Measurements from ENCODE around the gene ZMAT5. TPM values are rescaled to one million over a fixed set of nuclear protein-coding genes. Genes with fewer than 3 reads are reported as not detected.

ZMAT5 gene
- total and polyA plus RNA-seq, 9 of the 15 experiments (the other 6 are each of a cell fraction or from before 2014, with no cell fraction given): 2.0 to 25.2 (median 11.9) TPM

- TF ChIP-seq ZFP30 (CRISPR knock-in tag; IDR thresholded peaks at IDR 0.05; ENCODE audit: borderline replicate concordance): no peak
- no peak for TF ChIP-seq KAT2B (IDR thresholded peaks at IDR 0.05; ENCODE audit: low read depth, low read length)
- TF ChIP-seq BACH1 (tag; IDR thresholded peaks at IDR 0.05): peak; percentile 65; the same call in 1 of the 2 replicates
- peak in 1 of 2 experiments; percentile 57; a peak in 1 of 4 replicates for TF ChIP-seq HDAC1 (IDR thresholded peaks at IDR 0.05)
- no peak for TF ChIP-seq CHD7 (IDR thresholded peaks at IDR 0.05; ENCODE audit: low read depth, low read length)
- TF ChIP-seq SAFB2 (IDR thresholded peaks at IDR 0.05; ENCODE audit: borderline replicate concordance, low read depth, low read length, severe bottlenecking): no peak
- no peak for TF ChIP-seq ZNF444 (CRISPR knock-in tag; IDR thresholded peaks at IDR 0.05)
- TF ChIP-seq BCL6 (CRISPR knock-in tag; IDR thresholded peaks at IDR 0.05): no peak
- no peak for TF ChIP-seq RFX1 (IDR thresholded peaks at IDR 0.05)
- TF ChIP-seq MTF1 (CRISPR knock-in tag; IDR thresholded peaks at IDR 0.05; ENCODE audit: borderline replicate concordance): no peak
- TF ChIP-seq PCBP2 (IDR thresholded peaks at IDR 0.05; ENCODE audit: low read depth, low read length, poor library complexity, severe bottlenecking): no peak
- no peak for TF ChIP-seq MED1 (CRISPR knock-in tag; IDR thresholded peaks at IDR 0.05; ENCODE audit: borderline replicate concordance)
- no peak for TF ChIP-seq POU5F1 (IDR thresholded peaks at IDR 0.05; ENCODE audit: borderline replicate concordance, low read depth, low read length, partially characterized antibody)
- no peak for TF ChIP-seq ZNF79 (CRISPR knock-in tag; IDR thresholded peaks at IDR 0.05; ENCODE audit: low read depth)
- no peak for TF ChIP-seq THRAP3 (IDR thresholded peaks at IDR 0.05; ENCODE audit: borderline replicate concordance)
- TF ChIP-seq ZNF584 (CRISPR knock-in tag; IDR thresholded peaks at IDR 0.05; ENCODE audit: low read depth): 0 out of 2 replicates have a peak, but pooled peaks have one; percentile 23
Observed at GRCh38 chr22:29767171-29768051, 604 bp upstream of the ZMAT5 start, which contains the start of gene UQCR10 (continued).
